Epithelial cell of prostate (primary cell): ENCODE measurements around the gene NTMT1.
"Not testable (repeated sequence)": the region's sequence is repeated elsewhere in the genome, so short reads cannot be mapped to it uniquely, and the experiment has no call there.

Experiments used
- DNase-seq: peaks from one replicate; pipeline ENCODE4 v3.0.0-alpha.2; 2011; ENCODE audit warnings: low read depth, low spot score
- H3K27ac ChIP-seq: fragments of 450-650 bp; 2 replicates; pipeline ENCODE4 v1.5.1; 2017; ENCODE audit warnings: mild to moderate bottlenecking

The NTMT1 gene, protein sequence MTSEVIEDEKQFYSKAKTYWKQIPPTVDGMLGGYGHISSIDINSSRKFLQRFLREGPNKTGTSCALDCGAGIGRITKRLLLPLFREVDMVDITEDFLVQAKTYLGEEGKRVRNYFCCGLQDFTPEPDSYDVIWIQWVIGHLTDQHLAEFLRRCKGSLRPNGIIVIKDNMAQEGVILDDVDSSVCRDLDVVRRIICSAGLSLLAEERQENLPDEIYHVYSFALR

DNA sequence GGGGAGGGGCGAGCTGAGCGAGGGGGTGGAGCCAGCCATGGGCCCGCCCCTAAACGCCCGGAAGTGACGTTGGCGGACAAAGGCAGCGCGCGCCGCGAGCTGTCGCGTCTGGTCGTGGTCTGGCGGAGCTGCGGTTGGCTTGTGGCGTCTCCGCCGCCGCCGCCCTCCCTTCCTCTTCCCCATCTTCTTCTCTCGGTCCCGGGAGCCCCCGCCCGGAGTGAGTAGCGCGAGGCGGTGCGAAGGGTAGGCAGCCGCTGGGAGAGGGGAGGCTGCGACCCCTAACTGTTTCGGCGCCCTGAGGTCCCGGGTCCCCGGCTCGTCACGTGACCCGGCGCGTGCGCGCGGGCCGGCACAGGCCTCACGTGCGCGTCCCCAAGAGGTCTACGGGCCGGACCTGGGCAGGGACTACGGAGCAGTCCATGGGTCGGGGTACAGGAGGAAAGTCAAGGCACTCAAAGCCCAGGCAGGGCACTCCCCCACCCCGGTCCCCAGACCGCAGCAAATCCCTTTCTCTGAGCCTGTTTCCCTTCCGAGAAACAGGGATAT is at the start of gene NTMT1:
NTMT1 (plus strand) TSS at position 85 of the 546 bp plus-strand sequence. CDS start 6,541 bp downstream, outside the sequence.
- DNase-seq: no peak
- peak within 1 kb of the TSS; percentile 66 for H3K27ac ChIP-seq

DNA sequence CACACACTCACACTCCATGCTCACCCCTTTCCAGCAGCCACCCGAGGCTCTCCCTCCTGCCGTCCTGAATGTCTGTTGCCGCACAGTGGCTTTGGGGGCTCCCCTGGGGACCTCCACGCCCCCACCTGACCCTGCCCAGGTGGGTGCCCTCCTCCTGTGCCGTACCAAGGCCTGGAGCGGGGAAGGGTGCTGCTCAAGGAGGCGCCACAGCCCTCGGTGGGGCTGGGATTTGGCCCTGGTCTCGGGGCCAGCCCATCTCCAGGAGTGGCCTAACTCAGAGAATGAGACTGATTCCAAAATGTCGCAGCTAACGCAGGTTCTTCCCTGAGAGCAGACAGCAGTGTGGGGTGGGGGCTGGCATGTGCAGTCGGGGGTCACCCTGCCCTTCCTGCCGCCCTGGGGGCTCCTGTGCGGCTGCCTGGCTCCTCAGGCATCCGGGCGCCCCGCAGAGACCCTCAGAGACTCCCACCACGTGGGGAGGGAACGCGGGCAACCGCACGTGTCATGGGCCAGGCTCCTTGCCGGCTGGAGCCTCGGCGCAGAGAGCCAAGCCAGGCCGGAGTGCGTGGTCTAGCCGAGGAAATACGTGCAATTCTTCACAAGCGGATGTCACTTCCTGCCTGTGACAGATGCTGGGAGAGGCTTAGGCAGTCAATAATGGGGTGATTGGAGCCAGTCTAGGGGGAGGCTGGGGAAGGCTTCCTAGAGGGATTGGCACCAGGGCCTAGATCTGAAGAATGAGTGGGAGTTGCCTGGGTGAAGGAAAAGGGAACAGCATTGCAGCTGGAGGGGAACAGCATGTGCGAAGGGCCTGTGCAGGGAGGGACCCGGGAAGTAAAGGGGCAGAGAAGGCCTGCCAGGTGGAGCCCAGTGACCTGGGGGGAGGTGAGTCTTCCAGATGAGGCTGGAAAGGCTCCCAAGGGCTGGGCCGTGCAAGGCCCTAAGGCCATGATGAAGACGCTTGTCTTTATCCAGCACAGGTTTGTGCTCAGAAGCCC is 49.1 kb upstream of the NTMT1 start:
- DNase-seq: no peak
- no peak overlapping the region for H3K27ac ChIP-seq

DNA sequence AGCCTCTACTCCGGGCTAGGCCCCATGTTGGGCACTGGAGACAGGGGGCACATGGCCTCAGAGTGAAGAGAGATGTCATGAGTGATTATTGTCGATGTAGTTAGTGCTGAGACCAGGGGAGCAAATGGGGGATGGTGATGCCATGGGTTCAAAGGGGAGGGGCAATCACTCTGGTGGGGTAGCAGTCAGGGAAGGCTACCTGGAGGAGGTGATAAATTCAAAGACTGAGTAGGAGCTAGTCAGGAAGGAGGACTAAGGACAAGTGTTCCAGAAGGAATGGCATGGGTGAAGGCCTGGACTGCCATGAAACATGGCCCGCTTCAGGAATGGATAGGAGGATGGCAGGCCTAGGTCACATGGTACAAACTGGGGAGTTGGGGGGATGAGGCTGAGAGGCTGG is 46.7 kb upstream of the NTMT1 start:
- no peak overlapping the region for H3K27ac ChIP-seq
- DNase-seq: no peak

DNA sequence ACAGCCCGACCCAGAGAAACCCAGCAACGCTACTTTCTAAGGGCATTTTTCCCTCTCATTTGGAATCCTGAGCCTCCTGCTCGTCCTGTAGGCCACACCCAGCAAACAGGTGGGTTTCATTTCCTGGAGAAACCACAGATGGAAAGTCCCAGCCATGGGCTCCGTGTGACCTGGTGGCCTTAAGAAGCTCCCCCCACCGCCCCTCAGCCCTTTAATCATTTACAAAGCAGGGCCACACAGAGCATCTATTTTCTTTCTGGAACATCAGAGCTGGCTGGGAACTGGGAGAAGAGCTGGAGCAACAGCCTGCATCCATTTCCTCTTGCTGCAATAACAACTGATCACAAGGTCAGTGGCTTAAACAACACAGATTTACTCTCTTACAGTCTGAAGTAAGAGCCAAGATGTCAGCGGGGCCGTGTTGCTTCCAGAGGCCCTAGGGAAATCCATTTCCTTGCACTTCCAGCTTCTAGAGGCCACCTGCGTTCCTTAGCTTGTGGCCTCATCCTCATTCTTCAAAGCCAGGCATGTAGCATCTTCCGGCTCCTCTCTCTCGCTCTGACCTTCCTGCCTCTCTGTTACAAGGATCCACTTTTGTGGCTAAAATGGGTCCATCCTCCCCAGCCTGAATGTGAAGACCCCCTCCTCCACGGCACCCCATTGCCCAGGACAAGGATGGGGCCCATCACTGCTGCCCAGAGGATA is 45.6 kb upstream of the NTMT1 start:
- no peak overlapping the region for H3K27ac ChIP-seq
- DNase-seq: no peak

DNA sequence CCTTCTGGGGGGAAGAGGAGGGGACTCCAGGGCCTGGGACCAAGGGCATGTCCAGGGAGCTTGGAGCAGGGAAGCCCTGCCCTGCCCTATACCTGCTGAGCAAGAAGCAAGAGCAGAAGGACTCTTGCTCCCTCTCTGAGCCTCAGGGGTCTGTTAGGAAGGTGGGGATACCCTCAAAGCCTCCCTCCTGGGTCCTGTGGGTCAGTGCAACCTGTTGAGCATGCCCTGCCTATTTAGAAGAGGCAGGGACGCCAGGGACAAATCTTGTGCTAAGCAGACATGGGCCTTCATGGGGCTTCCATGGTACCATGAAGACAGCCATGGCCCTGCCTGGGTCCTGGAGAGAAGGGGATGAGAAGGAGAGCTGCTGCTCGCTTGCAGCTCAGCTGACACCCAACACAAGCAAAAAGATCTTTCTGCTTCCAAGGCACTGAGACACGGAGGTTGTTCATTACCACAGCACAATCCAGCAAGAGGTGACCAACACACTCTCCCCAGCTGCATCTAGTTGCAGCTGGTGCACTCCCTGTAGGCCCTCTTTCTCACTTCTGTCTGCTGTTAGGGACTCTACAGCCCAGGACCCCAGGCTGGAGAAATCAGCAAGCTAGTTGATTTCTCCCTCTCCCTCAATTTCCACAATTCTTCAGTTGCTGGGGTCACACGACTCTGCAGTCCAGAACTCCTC is 44.3 kb upstream of the NTMT1 start:
- DNase-seq: no peak
- no peak overlapping the region for H3K27ac ChIP-seq

DNA sequence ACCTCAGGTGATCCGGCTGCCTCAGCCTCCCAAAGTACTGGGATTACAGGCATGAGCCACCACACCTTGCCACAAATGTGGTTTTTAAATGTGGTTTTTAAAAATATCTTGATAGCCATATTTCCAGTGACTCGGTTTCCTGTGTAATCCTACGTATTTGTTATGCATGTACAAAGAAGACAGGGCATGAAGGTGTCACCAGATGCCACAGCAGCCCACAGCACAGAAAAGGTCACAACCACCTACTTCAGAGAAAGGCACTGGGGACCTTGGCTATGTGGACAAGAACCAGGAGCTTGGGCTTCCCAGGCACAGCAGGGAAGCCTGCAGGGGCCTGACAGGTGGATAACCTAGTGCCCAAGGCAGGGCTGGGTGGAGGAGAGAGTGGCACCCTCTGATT is 43.1 kb upstream of the NTMT1 start:
- no peak overlapping the region for H3K27ac ChIP-seq
- no peak for DNase-seq

DNA sequence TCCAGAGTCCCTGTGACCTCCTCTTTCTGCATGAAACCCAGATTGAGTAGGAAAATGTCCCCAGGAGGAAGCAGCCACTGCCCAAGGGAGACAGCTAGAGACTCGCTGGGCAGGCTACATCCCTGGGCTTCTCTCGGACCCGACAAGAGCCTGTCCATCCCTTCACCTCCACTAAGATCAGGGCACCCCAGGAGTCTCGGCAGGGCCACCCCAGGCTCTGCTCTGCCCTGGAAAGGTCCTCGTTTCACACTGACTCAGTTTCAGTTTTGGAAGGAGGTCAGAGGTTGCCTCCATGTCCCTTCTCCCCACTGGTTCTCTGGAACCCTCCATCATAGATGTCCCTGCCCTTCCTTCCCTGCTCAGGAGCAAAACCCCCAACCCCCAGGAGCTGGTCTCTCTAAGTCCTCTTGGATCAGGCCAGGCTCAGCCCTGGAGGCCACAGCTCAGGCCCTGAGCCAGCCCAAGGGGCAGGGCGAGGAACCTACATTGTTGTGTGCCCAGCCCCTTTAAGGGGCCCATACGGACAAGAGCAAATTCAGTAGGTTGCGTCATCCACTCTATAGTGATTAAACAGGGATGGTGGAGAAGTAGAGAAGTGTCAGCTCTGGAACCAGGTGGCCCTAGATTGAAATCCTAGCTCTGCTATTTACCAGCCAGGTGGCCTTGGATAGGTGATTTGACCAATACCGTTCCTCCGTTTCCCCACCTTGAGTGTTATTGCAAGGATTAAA is 42.5 kb upstream of the NTMT1 start:
- DNase-seq: no peak
- no peak overlapping the region for H3K27ac ChIP-seq

DNA sequence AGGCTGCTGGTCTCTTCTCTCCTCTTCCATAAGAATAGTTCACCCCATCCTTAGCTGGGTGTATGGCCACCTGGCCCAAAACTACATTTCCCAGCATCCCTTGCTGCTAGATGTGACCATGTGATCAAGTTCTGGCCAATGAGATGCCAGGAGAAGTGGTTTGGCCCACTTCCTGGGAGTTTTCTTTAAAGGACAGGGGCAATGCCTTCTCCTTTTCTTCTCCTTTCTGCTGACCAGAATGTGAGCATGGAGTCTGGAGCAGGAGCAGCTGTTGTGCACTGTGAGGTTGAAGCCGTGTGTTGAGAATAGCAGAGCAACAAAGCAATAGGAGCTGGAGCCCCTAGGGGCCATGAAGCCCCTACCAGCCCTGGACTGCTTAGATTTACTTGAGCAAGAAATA is 41.8 kb upstream of the NTMT1 start:
- no peak overlapping the region for H3K27ac ChIP-seq
- DNase-seq: peak; percentile 33

DNA sequence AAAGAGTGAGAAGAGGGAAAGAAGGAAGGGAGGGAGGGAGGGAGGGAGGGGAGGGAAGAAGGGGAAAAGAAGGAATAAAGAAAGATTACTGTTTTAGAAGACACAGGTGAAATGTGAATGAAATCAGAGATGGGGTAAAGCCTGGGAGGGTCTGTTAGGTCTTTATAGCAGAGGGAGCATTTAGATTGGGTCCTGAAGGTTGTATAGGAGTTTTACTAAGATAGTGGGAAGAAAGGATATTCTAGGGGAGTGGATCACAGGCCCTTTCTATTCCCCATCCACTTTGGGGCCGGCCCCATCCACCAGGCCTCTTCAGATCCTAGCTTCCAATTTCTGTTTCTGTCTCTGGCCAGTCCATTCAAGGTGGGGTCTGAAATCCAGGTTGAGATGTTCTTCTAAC is 40.6 kb upstream of the NTMT1 start:
- H3K27ac ChIP-seq: no peak overlapping the region
- no peak for DNase-seq

DNA sequence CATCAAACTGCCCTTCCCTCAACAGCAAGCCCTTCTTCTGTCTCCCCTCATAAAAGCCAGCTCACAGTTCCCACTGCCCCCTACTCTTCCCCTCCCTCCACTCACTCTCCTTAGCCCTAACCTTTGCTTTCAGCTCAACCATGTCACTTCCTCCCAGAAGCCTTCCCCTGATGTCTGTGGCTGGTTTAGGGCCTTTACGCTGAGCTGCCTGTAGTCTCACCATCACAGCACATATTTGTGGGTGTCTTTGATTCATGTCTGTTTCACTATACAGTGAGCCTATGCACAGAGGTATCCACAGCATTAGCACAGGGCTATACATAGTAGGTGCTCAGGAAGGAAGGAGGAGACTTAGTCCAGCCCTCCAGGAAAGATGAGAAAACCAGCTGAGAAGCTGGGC is 39.7 kb upstream of the NTMT1 start:
- no peak for DNase-seq

DNA sequence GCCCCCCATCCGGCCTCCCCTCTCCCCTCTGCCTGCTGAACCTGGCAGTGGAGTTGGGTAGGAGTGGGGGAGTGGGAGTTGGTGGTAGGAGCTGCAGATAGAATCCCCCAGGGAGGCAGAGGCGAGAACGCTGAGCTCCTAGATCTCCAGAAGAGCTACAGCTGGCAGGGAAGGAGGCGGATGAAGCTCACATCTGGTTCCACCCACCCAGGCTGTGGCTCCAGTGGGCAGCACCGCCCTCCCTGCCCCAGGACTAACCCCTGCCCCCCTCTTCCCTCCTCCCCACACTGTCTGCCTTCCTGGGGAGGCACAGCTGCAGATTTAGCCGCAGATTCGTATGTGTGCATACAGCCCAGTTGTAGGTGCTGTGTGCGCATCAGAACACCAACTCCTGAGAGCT is 39.3 kb upstream of the NTMT1 start:
- no peak overlapping the region for H3K27ac ChIP-seq

More for the DNA sequence above, 39.7 kb upstream of the NTMT1 start:
- H3K27ac ChIP-seq: no peak overlapping the region

DNA sequence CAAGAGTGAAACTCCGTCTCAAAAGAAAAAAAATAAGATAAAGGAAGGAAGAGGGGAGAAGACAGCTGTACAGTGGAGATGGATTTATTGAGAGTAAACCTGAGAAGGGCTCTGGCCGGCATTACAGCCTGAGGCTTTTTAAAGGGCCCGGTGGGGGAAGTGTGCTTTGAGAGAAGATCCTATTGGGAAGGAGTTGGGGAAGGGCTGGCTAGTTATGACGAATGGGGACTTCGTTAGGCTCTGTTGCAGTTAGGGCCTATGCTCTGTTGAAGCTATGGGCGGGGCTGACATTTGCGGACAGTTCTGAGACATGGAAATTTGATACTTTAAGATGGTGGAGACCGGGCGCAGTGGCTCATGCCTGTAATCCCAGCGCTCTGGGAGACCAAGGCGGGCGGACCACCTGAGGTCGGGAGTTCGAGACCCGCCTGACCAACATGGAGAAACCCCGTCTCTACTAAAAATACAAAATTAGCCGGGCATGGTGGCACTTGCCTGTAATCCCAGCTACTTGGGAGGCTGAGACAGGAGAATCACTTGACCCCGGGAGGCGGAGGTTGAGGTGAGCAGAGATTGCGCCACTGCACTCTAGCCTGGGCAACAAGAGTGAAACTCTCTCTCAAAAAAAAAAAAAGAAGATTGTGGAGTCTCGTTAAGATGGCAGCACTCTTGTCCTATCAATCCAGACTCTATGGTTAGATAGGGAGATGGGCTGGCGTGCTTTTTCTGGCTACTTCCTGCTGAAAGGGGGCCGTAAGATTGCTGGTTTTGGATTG is 38.3 kb upstream of the NTMT1 start:
- no peak for DNase-seq
- H3K27ac ChIP-seq: no peak overlapping the region

More for the DNA sequence above, 39.3 kb upstream of the NTMT1 start:
- no peak for DNase-seq

DNA sequence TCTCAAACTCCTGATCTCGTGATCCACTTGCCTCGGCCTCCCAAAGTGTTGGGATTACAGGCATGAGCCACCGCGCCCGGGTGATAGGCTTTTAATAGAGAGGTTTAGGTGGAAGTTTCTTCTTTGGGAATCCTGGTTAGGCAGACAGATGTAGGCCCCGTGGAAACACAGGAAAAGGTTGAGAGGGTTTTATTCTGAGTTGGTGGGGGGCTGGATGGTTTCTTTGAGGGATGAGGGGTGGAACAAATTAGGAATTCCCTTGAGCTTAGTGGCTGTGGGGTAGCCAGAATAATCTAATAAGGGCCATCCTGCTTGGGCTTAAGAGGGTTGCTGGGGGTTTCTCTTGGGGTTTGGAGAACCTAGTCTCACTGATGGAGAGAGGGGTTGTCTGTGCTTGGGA is 35.5 kb upstream of the NTMT1 start:
- DNase-seq: no peak
- H3K27ac ChIP-seq: no peak overlapping the region

DNA sequence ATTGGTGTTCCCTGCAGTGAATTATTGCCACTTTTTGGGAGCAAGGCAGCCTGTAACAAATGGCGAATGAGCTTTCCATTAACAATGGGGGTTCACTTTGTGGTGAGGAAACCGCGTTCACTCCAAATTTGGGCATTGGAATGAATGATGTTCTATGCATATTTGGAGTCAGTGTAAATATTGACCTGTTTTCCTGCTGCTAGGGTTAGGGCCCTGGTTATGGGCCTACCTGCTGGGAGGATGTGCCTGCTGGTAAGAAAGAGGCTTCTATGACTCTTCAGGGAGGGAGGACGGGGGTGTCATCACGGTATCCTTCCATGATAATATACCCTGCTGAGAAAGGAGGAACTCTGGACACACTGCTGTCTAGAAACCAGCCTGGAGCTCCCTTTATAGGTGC is 34.0 kb upstream of the NTMT1 start:
- no peak overlapping the region for H3K27ac ChIP-seq

DNA sequence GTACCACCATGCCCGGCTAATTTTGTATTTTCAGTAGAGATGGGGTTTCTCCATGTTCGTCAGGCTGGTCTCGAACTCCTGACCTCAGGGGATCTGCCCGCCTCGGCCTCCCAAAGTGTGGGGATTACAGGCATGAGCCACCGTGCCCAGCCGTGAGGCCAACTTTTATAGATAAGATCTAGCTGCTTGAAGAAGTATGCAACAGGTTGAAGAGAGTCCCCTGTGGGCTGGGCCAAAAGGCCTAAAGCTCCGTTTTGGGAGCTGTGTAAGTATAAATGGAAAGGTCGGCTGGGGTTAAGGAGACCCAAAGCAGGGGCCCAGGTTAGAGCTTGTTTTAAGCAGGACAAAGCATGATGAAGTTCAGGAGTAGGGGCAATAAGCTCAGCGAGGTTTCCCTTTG is 33.2 kb upstream of the NTMT1 start:
- not testable (repeated sequence) for DNase-seq, H3K27ac ChIP-seq

More for the DNA sequence above, 34.0 kb upstream of the NTMT1 start:
- no peak for DNase-seq

DNA sequence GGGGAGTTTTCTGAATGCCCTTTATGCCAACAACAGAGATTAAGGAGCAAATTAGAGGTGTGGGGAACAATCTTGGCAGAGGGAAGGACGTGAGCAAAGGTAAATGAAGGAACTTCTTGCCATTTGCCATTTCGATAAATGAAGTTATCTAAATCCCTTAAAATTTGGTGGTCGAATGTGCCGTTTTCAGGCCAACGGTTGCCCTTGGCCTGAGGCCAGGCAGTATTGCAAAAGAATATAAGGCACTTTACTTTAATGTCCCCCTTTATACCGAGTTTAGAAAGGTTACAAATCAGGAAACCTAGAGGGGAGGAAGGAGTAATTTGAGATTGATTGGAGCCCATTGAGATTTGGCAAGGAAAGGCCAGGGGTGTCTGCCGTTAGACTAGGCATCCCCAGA is 31.3 kb upstream of the NTMT1 start:
- no peak overlapping the region for H3K27ac ChIP-seq

DNA sequence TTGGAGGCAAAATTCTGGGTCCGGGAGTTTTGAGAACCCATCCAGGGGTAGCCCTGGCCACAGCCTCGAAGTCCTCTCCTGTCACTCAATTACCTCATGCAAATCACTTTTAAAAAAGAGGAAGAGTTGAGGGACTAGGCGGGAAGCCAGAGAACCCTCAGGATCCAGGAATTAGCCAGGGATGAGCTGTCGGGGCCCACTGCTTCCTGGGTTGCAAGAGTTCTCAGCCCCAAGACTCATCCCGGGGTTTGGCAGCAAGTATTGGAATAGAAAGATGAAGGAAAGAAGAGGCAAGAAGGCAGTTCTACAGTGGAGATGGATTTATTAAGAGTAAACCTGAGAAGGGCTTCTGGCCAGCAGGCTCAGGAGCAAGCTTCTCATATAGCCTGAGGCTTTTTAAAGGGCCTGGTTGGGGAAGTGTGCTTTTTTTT is 30.6 kb upstream of the NTMT1 start:
- no peak overlapping the region for H3K27ac ChIP-seq
- DNase-seq: no peak

More for the DNA sequence above, 31.3 kb upstream of the NTMT1 start:
- DNase-seq: no peak

DNA sequence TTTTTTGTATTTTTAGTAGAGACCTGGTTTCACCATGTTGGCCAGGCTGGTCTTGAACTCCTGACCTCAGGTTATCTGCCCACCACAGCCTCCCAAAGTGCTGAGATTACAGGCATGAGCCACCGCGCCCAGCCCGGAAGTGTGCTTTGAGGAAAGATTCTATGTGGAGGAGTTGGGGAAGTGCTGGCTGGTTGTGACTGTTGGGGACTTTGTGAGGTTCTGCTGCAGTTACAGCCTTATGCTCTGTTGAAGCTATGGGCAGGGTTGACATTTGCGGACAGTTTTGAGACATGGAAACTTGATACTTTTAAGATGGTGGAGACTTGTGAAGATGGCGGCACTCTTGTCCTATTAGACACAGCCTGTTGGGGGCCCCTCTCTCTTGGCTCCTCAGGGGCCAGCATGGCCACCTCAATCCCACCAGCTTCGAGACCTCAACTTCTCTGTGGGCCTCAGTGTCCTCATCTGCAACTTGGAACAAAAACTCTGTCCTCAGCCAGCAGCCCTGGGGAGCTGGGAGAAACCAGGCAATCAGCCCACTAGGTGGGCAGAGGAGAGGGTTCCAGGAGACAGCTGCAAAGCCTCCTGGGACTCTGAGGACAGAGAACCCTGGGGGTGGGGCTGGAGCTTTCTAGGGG is 29.9 kb upstream of the NTMT1 start:
- no peak overlapping the region for H3K27ac ChIP-seq
- DNase-seq: no peak
